Measurements from ENCODE around the gene SRA1.
"Not testable (repeated sequence)": the region's sequence is repeated elsewhere in the genome, so short reads cannot be mapped to it uniquely, and the experiment has no call there.

SRA1 gene

DNA sequence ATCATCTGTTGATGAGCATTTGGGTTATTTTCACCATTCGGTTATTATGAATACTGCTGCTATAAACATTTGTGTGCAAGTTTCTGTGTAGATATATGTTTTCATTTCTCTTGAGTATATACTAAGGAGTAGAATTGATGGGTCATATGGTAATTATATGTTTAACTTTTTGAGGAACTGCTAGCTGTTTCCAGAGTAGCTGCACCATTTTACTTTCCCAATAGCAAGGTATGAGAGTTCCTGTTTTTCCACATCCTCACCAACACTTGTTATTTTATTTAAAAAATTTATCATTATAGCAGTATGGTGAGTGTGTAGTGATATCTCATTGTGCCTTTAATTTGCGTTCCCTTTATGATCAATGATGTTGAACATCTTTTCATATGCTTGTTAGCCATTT, 46.5 kb upstream of the SRA1 start:
- Histone ChIP-seq H3K9me3 (ENCODE audit: low read length) (no peaks in the 10 kb centered on the region), H3K4me2 (ENCODE audit: low read length) (no peak overlapping the region), H3K4me1 (ENCODE audit: insufficient read depth, low read length, severe bottlenecking) (no peaks in the 10 kb centered on the region), H2AFZ (ENCODE audit: low read length) (no peak overlapping the region), H3K9me2 (ENCODE audit: low read depth, low read length) (no peaks in the 10 kb centered on the region), H3K27ac (ENCODE audit: low read depth, low read length, poor library complexity, severe bottlenecking) (no peak overlapping the region), H3K4me3 (ENCODE audit: low read depth, low read length, poor library complexity, severe bottlenecking) (no peak overlapping the region), H4K20me1 (ENCODE audit: insufficient read depth, low read length) (no peaks in the 10 kb centered on the region), H3K36me3 (ENCODE audit: insufficient read depth, low read length) (no peaks in the 10 kb centered on the region), H3F3A (ENCODE audit: insufficient read depth, low read length) (no peaks in the 10 kb centered on the region), H3K9ac (ENCODE audit: low read length) (no peak overlapping the region), H3K79me2 (ENCODE audit: insufficient read depth, low read length) (no peaks in the 10 kb centered on the region), H3K27me3 (ENCODE audit: insufficient read depth, low read length) (no peaks in the 10 kb centered on the region)
- TF ChIP-seq EZH2 (IDR thresholded peaks at IDR 0.05; ENCODE audit: borderline replicate concordance, low read length), result no peak
- TF ChIP-seq, protein P1, sequence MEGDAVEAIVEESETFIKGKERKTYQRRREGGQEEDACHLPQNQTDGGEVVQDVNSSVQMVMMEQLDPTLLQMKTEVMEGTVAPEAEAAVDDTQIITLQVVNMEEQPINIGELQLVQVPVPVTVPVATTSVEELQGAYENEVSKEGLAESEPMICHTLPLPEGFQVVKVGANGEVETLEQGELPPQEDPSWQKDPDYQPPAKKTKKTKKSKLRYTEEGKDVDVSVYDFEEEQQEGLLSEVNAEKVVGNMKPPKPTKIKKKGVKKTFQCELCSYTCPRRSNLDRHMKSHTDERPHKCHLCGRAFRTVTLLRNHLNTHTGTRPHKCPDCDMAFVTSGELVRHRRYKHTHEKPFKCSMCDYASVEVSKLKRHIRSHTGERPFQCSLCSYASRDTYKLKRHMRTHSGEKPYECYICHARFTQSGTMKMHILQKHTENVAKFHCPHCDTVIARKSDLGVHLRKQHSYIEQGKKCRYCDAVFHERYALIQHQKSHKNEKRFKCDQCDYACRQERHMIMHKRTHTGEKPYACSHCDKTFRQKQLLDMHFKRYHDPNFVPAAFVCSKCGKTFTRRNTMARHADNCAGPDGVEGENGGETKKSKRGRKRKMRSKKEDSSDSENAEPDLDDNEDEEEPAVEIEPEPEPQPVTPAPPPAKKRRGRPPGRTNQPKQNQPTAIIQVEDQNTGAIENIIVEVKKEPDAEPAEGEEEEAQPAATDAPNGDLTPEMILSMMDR (IDR thresholded peaks at IDR 0.05; ENCODE audit: low read length), result no peak

DNA sequence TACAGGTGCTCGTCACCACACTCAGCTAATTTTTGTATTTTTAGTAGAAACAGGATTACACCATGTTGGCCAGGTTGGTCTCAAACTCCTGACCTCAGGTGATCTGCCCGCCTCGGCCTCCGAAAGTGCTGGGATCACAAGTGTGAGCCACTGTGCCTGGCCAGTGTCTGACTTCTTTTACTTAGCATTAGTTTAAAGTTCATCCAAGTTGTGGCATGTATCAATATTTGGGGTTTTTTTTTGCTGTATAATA, 46.1 kb upstream of the SRA1 start:
- H3K9ac ChIP-seq (ENCODE audit: low read length); H3K27me3 ChIP-seq (ENCODE audit: insufficient read depth, low read length); H3K4me2 ChIP-seq (ENCODE audit: low read length); H3K9me2 ChIP-seq (ENCODE audit: low read depth, low read length); H3K27ac ChIP-seq (ENCODE audit: low read depth, low read length, poor library complexity, severe bottlenecking); H3K36me3 ChIP-seq (ENCODE audit: insufficient read depth, low read length); H4K20me1 ChIP-seq (ENCODE audit: insufficient read depth, low read length); H3K79me2 ChIP-seq (ENCODE audit: insufficient read depth, low read length); H2AFZ ChIP-seq (ENCODE audit: low read length); H3K4me3 ChIP-seq (ENCODE audit: low read depth, low read length, poor library complexity, severe bottlenecking); H3K9me3 ChIP-seq (ENCODE audit: low read length); H3K4me1 ChIP-seq (ENCODE audit: insufficient read depth, low read length, severe bottlenecking); H3F3A ChIP-seq (ENCODE audit: insufficient read depth, low read length): not testable (repeated sequence)

DNA sequence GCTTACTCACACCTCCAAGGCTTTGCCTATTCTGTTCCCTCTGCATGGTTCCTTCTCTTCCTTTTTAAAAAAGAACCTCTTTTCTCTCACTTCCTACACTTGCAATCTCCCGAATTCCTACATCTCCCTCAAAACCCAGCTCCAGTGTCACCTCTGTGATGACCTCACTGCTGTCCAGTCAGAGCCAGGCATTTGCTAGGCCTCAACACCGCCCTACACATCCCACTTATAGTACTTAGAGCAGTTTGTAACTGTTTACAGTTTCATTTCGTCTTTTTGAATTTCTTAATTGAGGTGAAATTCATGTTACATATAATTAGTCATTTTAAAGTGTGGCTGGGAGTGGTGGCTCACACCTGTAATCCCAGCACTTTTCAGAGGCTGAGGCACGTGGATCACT, 44.9 kb upstream of the SRA1 start:
- H4K20me1 ChIP-seq (ENCODE audit: insufficient read depth, low read length), result no peaks in the 10 kb centered on the region
- no peak overlapping the region for H3K9ac ChIP-seq (ENCODE audit: low read length)
- no peaks in the 10 kb centered on the region for H3K4me1 ChIP-seq (ENCODE audit: insufficient read depth, low read length, severe bottlenecking)
- no peaks in the 10 kb centered on the region for H3K36me3 ChIP-seq (ENCODE audit: insufficient read depth, low read length)
- H3F3A ChIP-seq (ENCODE audit: insufficient read depth, low read length), result no peaks in the 10 kb centered on the region
- H3K9me2 ChIP-seq (ENCODE audit: low read depth, low read length), result no peaks in the 10 kb centered on the region
- no peaks in the 10 kb centered on the region for H3K27me3 ChIP-seq (ENCODE audit: insufficient read depth, low read length)
- TF ChIP-seq, protein P1 (IDR thresholded peaks at IDR 0.05; ENCODE audit: low read length), result no peak
- TF ChIP-seq EZH2 (IDR thresholded peaks at IDR 0.05; ENCODE audit: borderline replicate concordance, low read length), result no peak
- no peaks in the 10 kb centered on the region for H3K79me2 ChIP-seq (ENCODE audit: insufficient read depth, low read length)
- H3K27ac ChIP-seq (ENCODE audit: low read depth, low read length, poor library complexity, severe bottlenecking), result no peak overlapping the region
- no peak overlapping the region for H3K4me2 ChIP-seq (ENCODE audit: low read length)
- no peak overlapping the region for H2AFZ ChIP-seq (ENCODE audit: low read length)
- no peaks in the 10 kb centered on the region for H3K9me3 ChIP-seq (ENCODE audit: low read length)
- H3K4me3 ChIP-seq (ENCODE audit: low read depth, low read length, poor library complexity, severe bottlenecking), result no peak overlapping the region

DNA sequence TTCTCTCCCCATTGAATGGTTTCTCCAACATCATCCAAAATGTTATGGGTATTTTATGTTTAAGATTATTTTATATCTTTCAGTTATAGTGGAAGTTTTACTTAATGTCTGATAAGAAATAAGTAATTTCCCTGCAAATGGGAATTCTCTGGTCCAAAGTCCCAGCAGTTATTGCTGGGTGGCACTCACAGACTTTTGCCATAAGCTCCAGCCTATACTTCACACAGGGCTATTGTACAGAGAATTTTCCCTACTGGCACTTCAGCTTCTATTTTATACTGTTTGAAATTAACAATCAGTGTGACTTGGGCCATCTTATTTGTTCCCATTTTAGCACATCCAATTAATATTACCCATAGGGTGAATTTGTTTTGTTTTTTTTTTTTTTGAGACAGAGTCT, 42.8 kb upstream of the SRA1 start:
- Histone ChIP-seq H3K27ac (ENCODE audit: low read depth, low read length, poor library complexity, severe bottlenecking) (no peak overlapping the region), H3K79me2 (ENCODE audit: insufficient read depth, low read length) (no peaks in the 10 kb centered on the region)
- TF ChIP-seq, protein P1 (IDR thresholded peaks at IDR 0.05; ENCODE audit: low read length), result no peak
- TF ChIP-seq EZH2 (IDR thresholded peaks at IDR 0.05; ENCODE audit: borderline replicate concordance, low read length), result no peak

More for the DNA sequence above, 42.8 kb upstream of the SRA1 start:
- Histone ChIP-seq H2AFZ (ENCODE audit: low read length) (no peak overlapping the region), H3K4me2 (ENCODE audit: low read length) (no peak overlapping the region), H3F3A (ENCODE audit: insufficient read depth, low read length) (no peaks in the 10 kb centered on the region), H3K4me1 (ENCODE audit: insufficient read depth, low read length, severe bottlenecking) (no peaks in the 10 kb centered on the region), H3K27me3 (ENCODE audit: insufficient read depth, low read length) (no peaks in the 10 kb centered on the region), H3K36me3 (ENCODE audit: insufficient read depth, low read length) (no peaks in the 10 kb centered on the region), H3K9me3 (ENCODE audit: low read length) (no peaks in the 10 kb centered on the region), H3K9me2 (ENCODE audit: low read depth, low read length) (no peaks in the 10 kb centered on the region), H3K4me3 (ENCODE audit: low read depth, low read length, poor library complexity, severe bottlenecking) (no peak overlapping the region), H3K9ac (ENCODE audit: low read length) (no peak overlapping the region), H4K20me1 (ENCODE audit: insufficient read depth, low read length) (no peaks in the 10 kb centered on the region)

Data from OCI-LY1 (cell line).